Spleen (tissue), 7 donors: ENCODE data around the gene ABCG2.

Experiments used
- POLR2A ChIP-seq, 3 donors: fragments of 450-650 bp; IDR thresholded peaks; one replicate each; pipeline ENCODE4 v1.5.1; 2017; ENCODE audit warnings: antibody characterized with exemption in 3 of 3, mild to moderate bottlenecking in 1 of 3
- POLR2AphosphoS5 ChIP-seq, 3 donors: sonication (generic); formaldehyde crosslinking; IDR thresholded peaks; one replicate each; pipeline ENCODE4 v1.5.1; 2017; ENCODE audit warnings: antibody characterized with exemption in 3 of 3
- TF ChIP-seq, protein P1 (sequence below), 11 experiments: fragments of 200-600 bp in 7 of 11; fragments of 450-650 bp in 4 of 11; sonication (generic) in 4 of 11; IDR thresholded peaks in 8 of 11; conservative IDR thresholded peaks in 3 of 11; 1 replicate in 7 of 11; 2 replicates in 4 of 11; pipeline versions ENCODE4 v1.4.0 to v1.8.0; 2016 to 2021; ENCODE audit warnings: antibody characterized with exemption in 11 of 11, inconsistent platforms in 4 of 11, mild to moderate bottlenecking in 1 of 11
- donor health status: DM: no; HTN: no; CAD: no; lungs with moderate emphysema.
- donor health status: DM: no; HTN: no; CAD: no.
- donor health status: DM: no; HTN: no; CAD: no.

- TF ChIP-seq, protein P1, sequence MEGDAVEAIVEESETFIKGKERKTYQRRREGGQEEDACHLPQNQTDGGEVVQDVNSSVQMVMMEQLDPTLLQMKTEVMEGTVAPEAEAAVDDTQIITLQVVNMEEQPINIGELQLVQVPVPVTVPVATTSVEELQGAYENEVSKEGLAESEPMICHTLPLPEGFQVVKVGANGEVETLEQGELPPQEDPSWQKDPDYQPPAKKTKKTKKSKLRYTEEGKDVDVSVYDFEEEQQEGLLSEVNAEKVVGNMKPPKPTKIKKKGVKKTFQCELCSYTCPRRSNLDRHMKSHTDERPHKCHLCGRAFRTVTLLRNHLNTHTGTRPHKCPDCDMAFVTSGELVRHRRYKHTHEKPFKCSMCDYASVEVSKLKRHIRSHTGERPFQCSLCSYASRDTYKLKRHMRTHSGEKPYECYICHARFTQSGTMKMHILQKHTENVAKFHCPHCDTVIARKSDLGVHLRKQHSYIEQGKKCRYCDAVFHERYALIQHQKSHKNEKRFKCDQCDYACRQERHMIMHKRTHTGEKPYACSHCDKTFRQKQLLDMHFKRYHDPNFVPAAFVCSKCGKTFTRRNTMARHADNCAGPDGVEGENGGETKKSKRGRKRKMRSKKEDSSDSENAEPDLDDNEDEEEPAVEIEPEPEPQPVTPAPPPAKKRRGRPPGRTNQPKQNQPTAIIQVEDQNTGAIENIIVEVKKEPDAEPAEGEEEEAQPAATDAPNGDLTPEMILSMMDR (IDR thresholded peaks at IDR 0.05 in 8 of 11, conservative IDR thresholded peaks at IDR 0.05 in 3 of 11): no peak
- TF ChIP-seq POLR2AphosphoS5 (IDR thresholded peaks at IDR 0.05) (no peak), POLR2A (IDR thresholded peaks at IDR 0.05) (no peak)
Observed at GRCh38 chr4:88188738-88189417, 30.4 kb upstream of the ABCG2 start.
